ENCODE results near the gene CNTNAP2. TPM values are rescaled to one million over a fixed set of nuclear protein-coding genes. Genes with fewer than 3 reads are reported as not detected.

The CNTNAP2 gene
- total and polyA plus RNA-seq, 2 of the 13 experiments (the other 11 are each of a cell fraction or from before 2014, with no cell fraction given), result 0.40 to 0.42 TPM

GRCh38 chr7:147857152-147858140 lies 1740.8 kb downstream of the CNTNAP2 start (continued):
- TF ChIP-seq, protein P1, sequence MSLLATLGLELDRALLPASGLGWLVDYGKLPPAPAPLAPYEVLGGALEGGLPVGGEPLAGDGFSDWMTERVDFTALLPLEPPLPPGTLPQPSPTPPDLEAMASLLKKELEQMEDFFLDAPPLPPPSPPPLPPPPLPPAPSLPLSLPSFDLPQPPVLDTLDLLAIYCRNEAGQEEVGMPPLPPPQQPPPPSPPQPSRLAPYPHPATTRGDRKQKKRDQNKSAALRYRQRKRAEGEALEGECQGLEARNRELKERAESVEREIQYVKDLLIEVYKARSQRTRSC (CRISPR knock-in tag; IDR thresholded peaks at IDR 0.05; ENCODE audit: low read depth), result no peak
- no peak for TF ChIP-seq ZSCAN29 (CRISPR knock-in tag; conservative IDR thresholded peaks at IDR 0.05)
- TF ChIP-seq ZHX2 (IDR thresholded peaks at IDR 0.05; ENCODE audit: low read depth), result no peak
- no peak for TF ChIP-seq ZHX2 (CRISPR knock-in tag; IDR thresholded peaks at IDR 0.05; ENCODE audit: borderline replicate concordance)
- no peak for TF ChIP-seq POLR2AphosphoS5 (IDR thresholded peaks at IDR 0.05; ENCODE audit: low read depth, low read length)
- TF ChIP-seq, protein P2, sequence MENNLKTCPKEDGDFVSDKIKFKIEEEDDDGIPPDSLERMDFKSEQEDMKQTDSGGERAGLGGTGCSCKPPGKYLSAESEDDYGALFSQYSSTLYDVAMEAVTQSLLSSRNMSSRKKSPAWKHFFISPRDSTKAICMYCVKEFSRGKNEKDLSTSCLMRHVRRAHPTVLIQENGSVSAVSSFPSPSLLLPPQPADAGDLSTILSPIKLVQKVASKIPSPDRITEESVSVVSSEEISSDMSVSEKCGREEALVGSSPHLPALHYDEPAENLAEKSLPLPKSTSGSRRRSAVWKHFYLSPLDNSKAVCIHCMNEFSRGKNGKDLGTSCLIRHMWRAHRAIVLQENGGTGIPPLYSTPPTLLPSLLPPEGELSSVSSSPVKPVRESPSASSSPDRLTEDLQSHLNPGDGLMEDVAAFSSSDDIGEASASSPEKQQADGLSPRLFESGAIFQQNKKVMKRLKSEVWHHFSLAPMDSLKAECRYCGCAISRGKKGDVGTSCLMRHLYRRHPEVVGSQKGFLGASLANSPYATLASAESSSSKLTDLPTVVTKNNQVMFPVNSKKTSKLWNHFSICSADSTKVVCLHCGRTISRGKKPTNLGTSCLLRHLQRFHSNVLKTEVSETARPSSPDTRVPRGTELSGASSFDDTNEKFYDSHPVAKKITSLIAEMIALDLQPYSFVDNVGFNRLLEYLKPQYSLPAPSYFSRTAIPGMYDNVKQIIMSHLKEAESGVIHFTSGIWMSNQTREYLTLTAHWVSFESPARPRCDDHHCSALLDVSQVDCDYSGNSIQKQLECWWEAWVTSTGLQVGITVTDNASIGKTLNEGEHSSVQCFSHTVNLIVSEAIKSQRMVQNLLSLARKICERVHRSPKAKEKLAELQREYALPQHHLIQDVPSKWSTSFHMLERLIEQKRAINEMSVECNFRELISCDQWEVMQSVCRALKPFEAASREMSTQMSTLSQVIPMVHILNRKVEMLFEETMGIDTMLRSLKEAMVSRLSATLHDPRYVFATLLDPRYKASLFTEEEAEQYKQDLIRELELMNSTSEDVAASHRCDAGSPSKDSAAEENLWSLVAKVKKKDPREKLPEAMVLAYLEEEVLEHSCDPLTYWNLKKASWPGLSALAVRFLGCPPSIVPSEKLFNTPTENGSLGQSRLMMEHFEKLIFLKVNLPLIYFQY (CRISPR knock-in tag; IDR thresholded peaks at IDR 0.05; ENCODE audit: borderline replicate concordance), result no peak
- no peak for TF ChIP-seq FOXM1 (CRISPR knock-in tag; IDR thresholded peaks at IDR 0.05)
- no peak for TF ChIP-seq ZNF326 (CRISPR knock-in tag; IDR thresholded peaks at IDR 0.05; ENCODE audit: borderline replicate concordance)
